GM18951 (cell line): ENCODE results near the gene ARID1B.

ENCODE experiments used
- POLR2A ChIP-seq: IDR thresholded peaks from 4 replicates; pipeline ENCODE4 v1.6.1; 2011; ENCODE audit warnings: mild to moderate bottlenecking; ENCODE audit not compliant: insufficient read length, insufficient read depth; ENCODE audit errors: extremely low read depth
- in situ Hi-C: fragments of 300-500 bp; cut with MboI; formaldehyde crosslinking; loops from one replicate; pipeline ENCODE4 v1.12.0; 2022; ENCODE audit warnings: low sequenced_read_pairs, mixed read lengths, inconsistent platforms; ENCODE audit not compliant: unreplicated experiment

ARID1B gene

DNA sequence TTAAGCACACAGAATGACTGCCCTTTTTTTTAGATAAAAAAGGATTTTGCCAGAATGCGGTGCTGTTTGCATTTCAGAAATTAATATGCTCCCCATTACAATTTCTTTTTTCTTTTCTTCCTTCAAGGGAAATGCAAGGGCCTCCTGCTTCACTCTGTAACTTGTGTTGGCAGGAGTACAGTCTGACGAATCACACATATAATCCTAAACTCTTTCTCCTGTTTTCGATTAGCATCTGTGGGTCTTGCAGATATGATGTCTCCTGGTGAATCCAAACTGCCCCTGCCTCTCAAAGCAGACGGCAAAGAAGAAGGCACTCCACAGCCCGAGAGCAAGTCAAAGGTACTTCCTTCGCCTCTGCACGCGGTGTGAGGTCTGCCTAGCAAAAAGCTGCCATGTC, 396.6 kb downstream of the ARID1B start:
- TF ChIP-seq POLR2A, result no peak
- in situ Hi-C loops, result no loop called here

DNA sequence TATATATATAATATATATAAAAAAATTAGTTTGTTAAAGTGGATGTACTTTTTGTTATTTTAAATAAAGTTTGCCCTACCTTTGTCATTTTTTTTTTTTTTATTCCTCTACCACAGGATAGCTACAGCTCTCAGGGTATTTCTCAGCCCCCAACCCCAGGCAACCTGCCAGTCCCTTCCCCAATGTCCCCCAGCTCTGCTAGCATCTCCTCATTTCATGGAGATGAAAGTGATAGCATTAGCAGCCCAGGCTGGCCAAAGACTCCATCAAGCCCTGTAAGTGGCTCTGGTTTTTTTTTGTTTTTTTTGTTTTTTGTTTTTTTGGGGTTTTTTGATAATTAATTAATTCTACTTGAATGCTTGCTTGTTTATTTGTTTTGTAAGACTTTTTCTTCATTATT, 397.6 kb downstream of the ARID1B start:
- in situ Hi-C loops, result no loop called here
- no peak for TF ChIP-seq POLR2A

DNA sequence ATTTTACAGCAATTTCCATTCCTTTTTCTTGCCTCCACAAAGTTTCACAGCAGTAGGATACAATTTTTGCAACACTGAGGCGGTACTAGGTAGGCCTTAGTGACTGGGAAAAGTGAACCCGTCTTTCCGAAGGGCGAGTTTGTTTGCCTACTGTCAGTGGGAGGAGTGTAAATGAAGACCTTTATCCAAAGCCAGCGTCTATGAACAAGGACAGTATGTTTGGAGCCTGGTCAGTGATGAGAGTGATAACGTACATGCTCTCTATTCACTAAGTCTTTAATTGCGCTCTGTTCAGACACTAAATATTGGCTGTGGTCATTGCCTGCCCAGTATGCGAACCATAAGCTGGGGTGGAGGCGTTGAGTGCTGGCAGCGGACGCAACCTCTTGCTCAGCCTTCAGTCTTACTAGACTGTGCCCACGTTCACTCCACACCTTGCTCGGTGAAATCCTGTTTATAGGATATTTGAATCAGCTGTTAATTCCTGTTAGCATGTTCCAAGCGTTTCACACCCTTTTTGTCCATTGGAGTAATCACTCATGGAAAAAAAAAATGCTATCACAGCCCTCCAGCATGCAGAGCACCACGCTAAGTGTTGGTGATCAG, 400.7 kb downstream of the ARID1B start:
- in situ Hi-C loops, result no loop called here
- TF ChIP-seq POLR2A, result no peak

DNA sequence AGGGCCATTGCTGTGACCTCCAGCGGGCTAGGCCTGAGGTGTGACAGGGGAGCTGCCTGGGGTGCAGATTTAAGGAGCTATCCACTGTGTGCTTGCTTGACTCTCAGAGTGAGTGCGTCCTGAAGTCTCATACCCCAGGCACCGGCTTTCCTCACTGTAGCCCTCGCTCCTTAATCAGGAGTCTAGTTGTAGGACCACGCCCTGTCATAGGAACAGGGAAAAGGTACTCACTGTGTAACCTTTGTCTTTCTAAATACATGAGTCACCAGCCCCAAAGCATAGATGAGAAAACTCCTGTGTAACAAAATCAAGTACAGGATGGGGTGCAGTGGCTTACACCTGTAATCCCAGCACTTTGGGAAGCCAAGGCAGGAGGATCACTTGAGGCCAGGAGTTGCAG, 404.5 kb downstream of the ARID1B start:
- in situ Hi-C loops, result no loop called here
- TF ChIP-seq POLR2A, result no peak

DNA sequence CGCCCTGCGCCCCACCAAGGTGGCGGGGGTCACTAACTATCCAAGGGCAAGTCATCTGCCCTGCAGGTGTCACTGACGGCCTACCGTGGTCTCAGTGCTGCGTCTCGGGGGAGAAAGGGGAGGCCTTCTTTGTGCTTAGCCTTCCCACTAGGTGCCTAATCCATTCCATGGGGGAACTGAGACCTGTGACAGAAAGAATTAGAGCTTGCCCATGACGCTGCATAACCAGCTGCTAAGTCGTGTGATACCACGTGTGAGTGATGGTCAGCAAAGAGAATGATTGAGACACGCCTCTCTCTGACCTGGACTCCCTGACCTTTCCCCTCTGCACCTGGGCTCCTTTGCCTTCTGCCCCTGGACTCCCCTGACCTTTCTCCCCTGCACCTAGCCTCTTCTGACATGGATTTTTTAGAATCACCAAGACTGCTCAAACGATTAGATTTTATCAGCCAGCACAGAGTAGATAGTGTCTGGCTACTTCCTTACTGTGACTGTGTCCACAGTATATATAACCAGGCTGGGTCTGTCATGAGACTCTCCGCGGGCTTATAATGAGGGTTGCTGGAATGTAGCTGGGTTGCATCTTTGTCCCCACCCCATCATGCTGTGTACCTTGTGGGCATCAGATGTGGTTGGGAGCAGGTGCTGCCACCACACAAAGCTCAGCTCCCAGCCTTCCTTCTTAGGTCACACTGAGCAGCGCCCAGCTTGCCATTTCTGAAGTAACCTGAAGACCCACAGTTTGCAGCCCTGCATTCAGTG, 405.5 kb downstream of the ARID1B start:
- in situ Hi-C loops, result no loop called here

DNA sequence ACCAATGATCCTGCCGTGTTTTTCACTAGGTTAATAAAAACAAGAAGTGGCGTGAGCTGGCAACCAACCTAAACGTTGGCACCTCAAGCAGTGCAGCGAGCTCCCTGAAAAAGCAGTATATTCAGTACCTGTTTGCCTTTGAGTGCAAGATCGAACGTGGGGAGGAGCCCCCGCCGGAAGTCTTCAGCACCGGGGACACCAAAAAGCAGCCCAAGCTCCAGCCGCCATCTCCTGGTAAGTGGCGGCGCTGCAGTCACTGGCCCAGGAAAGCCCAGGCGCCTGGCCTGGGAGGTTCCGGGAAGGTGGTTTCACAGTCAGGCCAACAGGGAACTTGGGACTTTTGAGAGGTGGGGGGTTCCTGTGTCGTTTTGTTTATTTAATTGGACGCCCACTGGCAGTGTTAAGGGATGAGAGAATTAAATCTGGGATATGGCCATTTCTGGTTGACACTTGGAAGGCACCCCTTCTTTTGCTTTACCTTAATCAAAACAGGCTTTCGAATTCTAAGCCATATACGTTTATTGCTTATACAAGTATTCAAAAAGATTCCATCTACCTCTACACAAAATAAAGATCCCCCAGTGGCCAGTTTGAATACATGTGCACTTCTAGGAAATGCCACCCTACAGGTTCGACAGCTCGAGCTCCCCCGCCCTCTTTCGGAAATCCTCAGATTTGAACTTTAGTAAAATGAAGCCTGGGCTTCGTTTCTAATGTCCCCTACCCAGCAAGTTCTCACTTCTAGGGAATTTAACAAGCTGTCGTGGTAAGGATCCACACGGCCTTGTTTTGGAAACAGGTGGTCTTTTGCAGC, 407.2 kb downstream of the ARID1B start:
- in situ Hi-C loops, result no loop called here
- no peak for TF ChIP-seq POLR2A

More for the DNA sequence above, 405.5 kb downstream of the ARID1B start:
- TF ChIP-seq POLR2A, result no peak

DNA sequence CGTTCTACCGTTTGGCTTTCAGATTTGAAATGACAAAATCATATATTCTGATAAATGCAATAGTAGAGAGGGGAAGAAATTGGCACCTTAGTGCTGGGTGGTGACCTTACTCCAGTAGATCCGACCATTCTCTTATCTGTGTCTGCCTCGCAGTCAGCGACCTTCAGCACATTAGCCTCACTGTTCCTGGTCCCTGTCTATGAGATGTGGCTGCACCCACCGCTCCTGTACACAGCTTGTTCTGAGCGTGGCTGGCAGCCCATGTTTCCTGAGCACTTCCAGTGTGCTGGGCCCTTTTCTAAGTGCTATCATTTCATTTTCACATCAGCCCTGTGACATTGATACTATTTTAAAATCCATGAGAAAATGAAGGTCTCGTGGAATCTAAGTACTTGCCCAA, 408.0 kb downstream of the ARID1B start:
- in situ Hi-C loops, result no loop called here
- TF ChIP-seq POLR2A, result no peak

DNA sequence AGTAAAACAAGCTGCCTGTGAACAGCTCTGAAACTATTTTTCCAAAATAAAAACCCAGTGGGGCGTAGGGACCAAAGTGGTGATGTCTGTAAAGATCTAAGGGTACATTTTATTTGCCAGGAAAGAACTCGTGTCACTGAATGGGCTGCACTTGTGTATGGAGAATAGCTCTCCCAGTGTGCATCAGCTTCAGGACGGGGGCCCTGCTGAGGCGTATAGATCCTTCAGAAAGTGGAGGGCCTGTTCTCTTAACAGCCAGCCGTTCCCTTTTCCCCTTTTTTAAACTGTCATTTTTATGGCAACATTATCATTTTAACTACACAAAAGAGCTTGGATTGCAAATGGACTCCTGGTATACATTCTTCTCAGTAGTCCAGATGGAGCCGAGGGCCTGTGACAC, 408.8 kb downstream of the ARID1B start:
- no peak for TF ChIP-seq POLR2A
- in situ Hi-C loops, result no loop called here

DNA sequence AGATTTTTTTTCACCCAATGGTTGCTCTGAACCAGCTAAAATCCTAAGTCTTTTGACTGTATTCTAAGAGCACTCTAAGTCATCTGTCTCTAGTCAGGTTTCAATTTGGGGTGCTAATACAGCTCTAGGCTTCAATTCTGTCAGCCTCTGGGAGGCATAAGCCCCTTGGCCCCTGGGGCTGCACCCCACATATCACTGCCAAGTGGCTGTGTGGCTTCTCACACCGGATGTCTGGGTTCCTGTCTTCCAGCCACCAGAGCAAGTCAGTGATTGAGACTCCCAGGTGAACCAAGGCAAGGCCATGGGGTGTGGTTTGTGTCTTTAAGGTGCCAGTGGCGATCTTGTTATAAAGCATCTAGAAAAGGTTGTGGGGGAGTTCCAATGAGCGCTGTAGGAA, 409.6 kb downstream of the ARID1B start:
- in situ Hi-C loops, result no loop called here
- TF ChIP-seq POLR2A, result no peak

DNA sequence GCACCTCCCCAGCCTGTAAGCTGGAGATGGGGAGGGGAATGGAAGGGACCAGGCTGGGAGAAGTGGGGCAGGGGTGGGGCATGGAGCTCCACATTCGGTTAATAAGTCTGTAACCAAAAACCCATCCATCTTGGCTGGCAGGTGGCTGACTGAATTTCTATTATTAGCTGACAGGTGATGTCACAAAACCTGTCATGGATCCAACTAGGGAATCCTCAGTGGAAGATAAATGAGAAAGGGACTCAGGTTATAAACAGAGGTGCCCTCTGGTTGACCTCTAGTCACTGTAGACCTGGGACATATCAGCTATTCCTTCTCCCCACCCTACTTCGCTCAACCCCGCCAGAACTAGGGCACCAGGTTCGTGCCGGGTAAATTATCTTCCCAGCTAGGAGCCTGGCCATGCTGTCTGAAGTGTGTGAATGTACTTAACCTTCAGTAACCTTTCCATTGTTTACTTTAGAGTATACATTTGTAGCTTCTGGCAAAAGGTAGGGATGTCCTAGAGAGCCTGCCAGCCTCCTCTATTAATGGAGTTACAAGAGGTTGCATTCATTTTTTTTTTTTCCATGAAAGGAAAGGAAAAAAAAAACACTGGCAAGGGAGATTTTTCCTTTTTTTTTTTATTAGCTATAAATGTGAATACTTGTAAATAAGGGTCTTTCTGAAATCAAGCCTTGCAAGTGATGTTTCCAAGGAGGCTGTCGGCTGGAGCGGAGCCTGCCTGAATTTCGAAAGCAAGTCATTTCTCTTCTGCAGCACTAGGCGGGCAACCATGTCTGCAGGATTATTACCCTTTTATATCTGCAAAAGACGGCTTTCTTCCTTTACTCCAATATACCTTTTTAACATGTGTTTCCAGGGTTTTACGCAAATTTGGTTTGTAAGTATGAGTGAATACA, 410.3 kb downstream of the ARID1B start:
- TF ChIP-seq POLR2A, result no peak
- in situ Hi-C loops, result no loop called here

DNA sequence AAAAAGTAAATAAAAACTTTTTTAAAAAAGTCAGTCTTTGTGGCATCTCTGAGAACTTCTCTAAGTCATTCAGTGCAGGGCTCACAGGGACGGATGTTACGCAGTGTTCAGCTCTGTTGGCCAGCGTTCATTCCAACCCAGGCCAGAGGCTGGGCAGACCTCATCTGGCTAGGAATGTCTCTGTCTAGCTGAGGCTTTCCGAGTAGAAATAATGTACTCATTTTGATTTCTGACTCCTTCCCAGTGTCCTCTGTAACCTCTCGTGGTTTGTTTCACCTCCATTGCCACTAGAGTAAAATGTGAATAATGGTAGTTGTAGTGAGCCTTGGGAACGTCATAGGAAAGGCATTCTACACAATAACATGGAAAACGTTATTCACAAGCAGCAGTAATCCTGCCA, 411.0 kb downstream of the ARID1B start:
- in situ Hi-C loops, result no loop called here
- TF ChIP-seq POLR2A, result no peak

DNA sequence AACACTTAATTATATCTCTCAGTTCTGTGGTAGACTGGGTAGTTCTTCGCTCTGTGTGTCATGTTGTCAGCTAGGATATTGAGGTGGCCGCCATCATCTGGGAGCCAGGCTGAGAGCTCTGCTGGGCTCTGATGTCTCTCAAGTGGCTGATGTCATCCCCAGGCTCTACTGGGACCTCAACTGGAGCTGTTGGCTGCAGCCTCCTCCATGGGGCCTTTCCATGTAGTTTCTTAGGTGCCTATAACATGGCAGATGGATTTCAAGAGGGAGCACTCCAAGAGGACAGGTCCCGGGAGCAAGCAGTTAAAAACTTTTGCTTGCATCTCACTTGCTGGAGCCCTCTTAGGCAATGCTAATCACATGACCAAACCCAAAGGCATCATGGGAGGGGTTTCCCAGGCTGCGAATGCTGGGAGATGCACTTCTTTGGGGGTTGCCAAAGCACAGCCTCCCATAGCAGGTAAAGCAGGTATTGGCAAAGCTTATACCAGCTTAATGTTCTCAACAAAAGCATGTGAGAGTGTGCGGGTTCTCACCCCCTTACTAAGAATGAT, 416.3 kb downstream of the ARID1B start:
- no peak for TF ChIP-seq POLR2A
- in situ Hi-C loops, result no loop called here
